ENCODE data around the gene GNAQ. TPM values are rescaled to one million over a fixed set of nuclear protein-coding genes. Genes with fewer than 3 reads are reported as not detected.

Gene GNAQ
- polyA plus RNA-seq, 2 of the 4 experiments (the other 2 are of a cell fraction), result 17.9 to 60.0 TPM

DNA sequence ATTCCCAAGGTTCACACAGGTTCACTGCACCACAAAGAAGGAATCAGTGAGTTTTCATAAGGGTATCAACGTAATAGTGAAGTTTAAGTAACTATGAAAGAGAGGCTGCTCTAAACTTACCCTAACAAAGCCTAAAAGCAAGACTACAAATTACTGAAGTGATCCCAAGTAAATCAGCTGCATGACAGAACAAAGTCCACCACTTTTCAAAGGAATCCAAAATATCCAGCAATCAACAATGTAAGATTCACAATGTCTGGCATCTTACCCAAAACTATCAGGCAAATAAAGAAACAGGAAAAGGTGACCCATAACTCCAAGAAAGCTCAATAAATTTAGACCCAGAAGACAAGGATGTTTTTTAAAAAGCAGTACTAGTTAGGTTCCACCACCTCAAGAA lies 70.1 kb downstream of the GNAQ start:
- TF ChIP-seq, protein P1, sequence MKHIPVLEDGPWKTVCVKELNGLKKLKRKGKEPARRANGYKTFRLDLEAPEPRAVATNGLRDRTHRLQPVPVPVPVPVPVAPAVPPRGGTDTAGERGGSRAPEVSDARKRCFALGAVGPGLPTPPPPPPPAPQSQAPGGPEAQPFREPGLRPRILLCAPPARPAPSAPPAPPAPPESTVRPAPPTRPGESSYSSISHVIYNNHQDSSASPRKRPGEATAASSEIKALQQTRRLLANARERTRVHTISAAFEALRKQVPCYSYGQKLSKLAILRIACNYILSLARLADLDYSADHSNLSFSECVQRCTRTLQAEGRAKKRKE (CRISPR knock-in tag; IDR thresholded peaks at IDR 0.05; ENCODE audit: low read depth), result no peak
- TF ChIP-seq, protein P2, sequence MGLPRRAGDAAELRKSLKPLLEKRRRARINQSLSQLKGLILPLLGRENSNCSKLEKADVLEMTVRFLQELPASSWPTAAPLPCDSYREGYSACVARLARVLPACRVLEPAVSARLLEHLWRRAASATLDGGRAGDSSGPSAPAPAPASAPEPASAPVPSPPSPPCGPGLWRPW (IDR thresholded peaks at IDR 0.05), result no peak
- TF ChIP-seq FOXS1 (CRISPR knock-in tag; IDR thresholded peaks at IDR 0.05) (no peak), TFCP2L1 (CRISPR knock-in tag; IDR thresholded peaks at IDR 0.05) (no peak), SREBF2 (IDR thresholded peaks at IDR 0.05) (no peak), HOXB13 (CRISPR knock-in tag; IDR thresholded peaks at IDR 0.05; ENCODE audit: low read depth) (no peak), FOSB (CRISPR knock-in tag; IDR thresholded peaks at IDR 0.05) (no peak), JUNB (IDR thresholded peaks at IDR 0.05) (no peak), CBX8 (IDR thresholded peaks at IDR 0.05) (no peak), ZFP36 (IDR thresholded peaks at IDR 0.05; ENCODE audit: borderline replicate concordance, partially characterized antibody) (no peak), RAD21 (conservative IDR thresholded peaks at IDR 0.05 in 1 of 2, IDR thresholded peaks at IDR 0.05 in 1 of 2) (no peak), NR3C1 (IDR thresholded peaks at IDR 0.05) (no peak)
- TF ChIP-seq, protein P3, sequence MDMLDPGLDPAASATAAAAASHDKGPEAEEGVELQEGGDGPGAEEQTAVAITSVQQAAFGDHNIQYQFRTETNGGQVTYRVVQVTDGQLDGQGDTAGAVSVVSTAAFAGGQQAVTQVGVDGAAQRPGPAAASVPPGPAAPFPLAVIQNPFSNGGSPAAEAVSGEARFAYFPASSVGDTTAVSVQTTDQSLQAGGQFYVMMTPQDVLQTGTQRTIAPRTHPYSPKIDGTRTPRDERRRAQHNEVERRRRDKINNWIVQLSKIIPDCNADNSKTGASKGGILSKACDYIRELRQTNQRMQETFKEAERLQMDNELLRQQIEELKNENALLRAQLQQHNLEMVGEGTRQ (IDR thresholded peaks at IDR 0.05), result no peak
- TF ChIP-seq, protein P4, sequence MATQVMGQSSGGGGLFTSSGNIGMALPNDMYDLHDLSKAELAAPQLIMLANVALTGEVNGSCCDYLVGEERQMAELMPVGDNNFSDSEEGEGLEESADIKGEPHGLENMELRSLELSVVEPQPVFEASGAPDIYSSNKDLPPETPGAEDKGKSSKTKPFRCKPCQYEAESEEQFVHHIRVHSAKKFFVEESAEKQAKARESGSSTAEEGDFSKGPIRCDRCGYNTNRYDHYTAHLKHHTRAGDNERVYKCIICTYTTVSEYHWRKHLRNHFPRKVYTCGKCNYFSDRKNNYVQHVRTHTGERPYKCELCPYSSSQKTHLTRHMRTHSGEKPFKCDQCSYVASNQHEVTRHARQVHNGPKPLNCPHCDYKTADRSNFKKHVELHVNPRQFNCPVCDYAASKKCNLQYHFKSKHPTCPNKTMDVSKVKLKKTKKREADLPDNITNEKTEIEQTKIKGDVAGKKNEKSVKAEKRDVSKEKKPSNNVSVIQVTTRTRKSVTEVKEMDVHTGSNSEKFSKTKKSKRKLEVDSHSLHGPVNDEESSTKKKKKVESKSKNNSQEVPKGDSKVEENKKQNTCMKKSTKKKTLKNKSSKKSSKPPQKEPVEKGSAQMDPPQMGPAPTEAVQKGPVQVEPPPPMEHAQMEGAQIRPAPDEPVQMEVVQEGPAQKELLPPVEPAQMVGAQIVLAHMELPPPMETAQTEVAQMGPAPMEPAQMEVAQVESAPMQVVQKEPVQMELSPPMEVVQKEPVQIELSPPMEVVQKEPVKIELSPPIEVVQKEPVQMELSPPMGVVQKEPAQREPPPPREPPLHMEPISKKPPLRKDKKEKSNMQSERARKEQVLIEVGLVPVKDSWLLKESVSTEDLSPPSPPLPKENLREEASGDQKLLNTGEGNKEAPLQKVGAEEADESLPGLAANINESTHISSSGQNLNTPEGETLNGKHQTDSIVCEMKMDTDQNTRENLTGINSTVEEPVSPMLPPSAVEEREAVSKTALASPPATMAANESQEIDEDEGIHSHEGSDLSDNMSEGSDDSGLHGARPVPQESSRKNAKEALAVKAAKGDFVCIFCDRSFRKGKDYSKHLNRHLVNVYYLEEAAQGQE (IDR thresholded peaks at IDR 0.05), result no peak
- TF ChIP-seq, protein P5, sequence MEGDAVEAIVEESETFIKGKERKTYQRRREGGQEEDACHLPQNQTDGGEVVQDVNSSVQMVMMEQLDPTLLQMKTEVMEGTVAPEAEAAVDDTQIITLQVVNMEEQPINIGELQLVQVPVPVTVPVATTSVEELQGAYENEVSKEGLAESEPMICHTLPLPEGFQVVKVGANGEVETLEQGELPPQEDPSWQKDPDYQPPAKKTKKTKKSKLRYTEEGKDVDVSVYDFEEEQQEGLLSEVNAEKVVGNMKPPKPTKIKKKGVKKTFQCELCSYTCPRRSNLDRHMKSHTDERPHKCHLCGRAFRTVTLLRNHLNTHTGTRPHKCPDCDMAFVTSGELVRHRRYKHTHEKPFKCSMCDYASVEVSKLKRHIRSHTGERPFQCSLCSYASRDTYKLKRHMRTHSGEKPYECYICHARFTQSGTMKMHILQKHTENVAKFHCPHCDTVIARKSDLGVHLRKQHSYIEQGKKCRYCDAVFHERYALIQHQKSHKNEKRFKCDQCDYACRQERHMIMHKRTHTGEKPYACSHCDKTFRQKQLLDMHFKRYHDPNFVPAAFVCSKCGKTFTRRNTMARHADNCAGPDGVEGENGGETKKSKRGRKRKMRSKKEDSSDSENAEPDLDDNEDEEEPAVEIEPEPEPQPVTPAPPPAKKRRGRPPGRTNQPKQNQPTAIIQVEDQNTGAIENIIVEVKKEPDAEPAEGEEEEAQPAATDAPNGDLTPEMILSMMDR (IDR thresholded peaks at IDR 0.05), result no peak
- TF ChIP-seq, protein P6, sequence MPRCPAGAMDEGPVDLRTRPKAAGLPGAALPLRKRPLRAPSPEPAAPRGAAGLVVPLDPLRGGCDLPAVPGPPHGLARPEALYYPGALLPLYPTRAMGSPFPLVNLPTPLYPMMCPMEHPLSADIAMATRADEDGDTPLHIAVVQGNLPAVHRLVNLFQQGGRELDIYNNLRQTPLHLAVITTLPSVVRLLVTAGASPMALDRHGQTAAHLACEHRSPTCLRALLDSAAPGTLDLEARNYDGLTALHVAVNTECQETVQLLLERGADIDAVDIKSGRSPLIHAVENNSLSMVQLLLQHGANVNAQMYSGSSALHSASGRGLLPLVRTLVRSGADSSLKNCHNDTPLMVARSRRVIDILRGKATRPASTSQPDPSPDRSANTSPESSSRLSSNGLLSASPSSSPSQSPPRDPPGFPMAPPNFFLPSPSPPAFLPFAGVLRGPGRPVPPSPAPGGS (IDR thresholded peaks at IDR 0.05), result no peak
- TF ChIP-seq, protein P7, sequence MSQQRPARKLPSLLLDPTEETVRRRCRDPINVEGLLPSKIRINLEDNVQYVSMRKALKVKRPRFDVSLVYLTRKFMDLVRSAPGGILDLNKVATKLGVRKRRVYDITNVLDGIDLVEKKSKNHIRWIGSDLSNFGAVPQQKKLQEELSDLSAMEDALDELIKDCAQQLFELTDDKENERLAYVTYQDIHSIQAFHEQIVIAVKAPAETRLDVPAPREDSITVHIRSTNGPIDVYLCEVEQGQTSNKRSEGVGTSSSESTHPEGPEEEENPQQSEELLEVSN (IDR thresholded peaks at IDR 0.05; ENCODE audit: borderline replicate concordance, low read depth), result no peak
- TF ChIP-seq, protein P8, sequence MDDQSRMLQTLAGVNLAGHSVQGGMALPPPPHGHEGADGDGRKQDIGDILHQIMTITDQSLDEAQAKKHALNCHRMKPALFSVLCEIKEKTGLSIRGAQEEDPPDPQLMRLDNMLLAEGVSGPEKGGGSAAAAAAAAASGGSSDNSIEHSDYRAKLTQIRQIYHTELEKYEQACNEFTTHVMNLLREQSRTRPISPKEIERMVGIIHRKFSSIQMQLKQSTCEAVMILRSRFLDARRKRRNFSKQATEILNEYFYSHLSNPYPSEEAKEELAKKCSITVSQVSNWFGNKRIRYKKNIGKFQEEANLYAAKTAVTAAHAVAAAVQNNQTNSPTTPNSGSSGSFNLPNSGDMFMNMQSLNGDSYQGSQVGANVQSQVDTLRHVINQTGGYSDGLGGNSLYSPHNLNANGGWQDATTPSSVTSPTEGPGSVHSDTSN (IDR thresholded peaks at IDR 0.05), result no peak
- Histone ChIP-seq H3K4me1 (peaks cover 26% of the 10 kb centered on the region), H3K4me2 (peak overlapping the region; percentile 53), H3K9me3 (no peaks in the 10 kb centered on the region), H3K4me3 (no peak overlapping the region), H3K27ac (peak overlapping the region in 1 of 2 experiments; percentile 16; a peak in 2 of 6 replicates)
- ChIA-PET CTCF (interaction anchor here (1.8 kb wide), 1 partner anchor 16 kb away, joined by 8 read pairs; no protein-coding TSS in a partner anchor), POLR2A (no interaction called here)
- DNase-seq (ENCODE audit: low read depth in 1 of 2, low spot score in 1 of 2) (no peak), ATAC-seq (no peak), FAIRE-seq (no peak)
- WGBS (ENCODE audit: missing lambda C conversion rate), result 69% methylated on average over 1 of the region's 1 CpG
